OCI-LY1 (cell line): ENCODE measurements around the gene ORAI1.

ENCODE experiments used
- CTCF ChIP-seq: fragments of 200-600 bp; sonication (generic), shearing (Covaris generic); IDR thresholded peaks from 2 replicates; pipeline ENCODE4 v1.5.1; 2017; ENCODE audit warnings: mild to moderate bottlenecking, antibody characterized with exemption, low read length, moderate library complexity, mixed read lengths
- EZH2 ChIP-seq: fragments of 200-600 bp; sonication (generic), shearing (Covaris generic); IDR thresholded peaks from 2 replicates; pipeline ENCODE4 v1.8.0; 2017; ENCODE audit warnings: borderline replicate concordance, mixed run types, mild to moderate bottlenecking, antibody characterized with exemption, low read length, moderate library complexity, mixed read lengths

- TF ChIP-seq CTCF (no peak), EZH2 (no peak)
Measured at GRCh38 chr12:121579190-121579791, 47.0 kb upstream of the ORAI1 start.
